Astrocyte of the spinal cord (primary cell): Measurements from ENCODE around the gene SOX18.

Source experiments
- DNase-seq: peaks from one replicate; pipeline ENCODE4 v3.0.0; 2011; ENCODE audit warnings: low read depth, low spot score
- H3K4me3 ChIP-seq: 2 replicates; pipeline ENCODE4 v1.5.1; 2011; ENCODE audit warnings: low read depth, mild to moderate bottlenecking, low read length, moderate library complexity
- in situ Hi-C: cut with HindIII; loops from 2 replicates; pipeline ENCODE4 v1.10.0; 2017; ENCODE audit warnings: low sequenced_read_pairs
- TF ChIP-seq, protein P1 (sequence below): IDR thresholded peaks from 2 replicates; pipeline ENCODE4 v1.5.1; 2012; ENCODE audit warnings: low read depth, mild to moderate bottlenecking, low read length, inconsistent platforms

Gene SOX18

DNA sequence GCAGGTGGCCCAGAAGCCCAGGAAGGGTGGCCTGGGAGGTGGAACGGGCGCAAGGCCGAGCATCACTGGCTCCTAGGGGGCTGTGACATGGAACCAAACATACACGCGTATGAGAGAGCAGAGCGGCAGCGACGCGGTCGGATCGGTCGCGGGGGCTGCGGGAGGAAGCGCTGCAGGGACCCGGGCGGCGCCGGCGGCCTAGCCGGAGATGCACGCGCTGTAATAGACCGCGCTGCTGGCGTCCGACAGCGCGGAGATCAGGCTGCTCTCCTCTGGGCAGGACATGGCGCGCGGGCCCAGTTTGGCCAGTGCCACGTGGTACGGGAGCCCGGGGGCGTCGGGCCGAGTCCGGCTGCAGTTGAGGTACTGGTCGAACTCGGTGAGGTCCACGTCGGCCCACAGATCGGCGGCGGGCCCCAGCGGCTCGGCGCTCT is 1.5 kb downstream of the SOX18 start:
- in situ Hi-C loops: no loop called here
- no peak overlapping the region for H3K4me3 ChIP-seq
- no peak for DNase-seq
- TF ChIP-seq, protein P1, sequence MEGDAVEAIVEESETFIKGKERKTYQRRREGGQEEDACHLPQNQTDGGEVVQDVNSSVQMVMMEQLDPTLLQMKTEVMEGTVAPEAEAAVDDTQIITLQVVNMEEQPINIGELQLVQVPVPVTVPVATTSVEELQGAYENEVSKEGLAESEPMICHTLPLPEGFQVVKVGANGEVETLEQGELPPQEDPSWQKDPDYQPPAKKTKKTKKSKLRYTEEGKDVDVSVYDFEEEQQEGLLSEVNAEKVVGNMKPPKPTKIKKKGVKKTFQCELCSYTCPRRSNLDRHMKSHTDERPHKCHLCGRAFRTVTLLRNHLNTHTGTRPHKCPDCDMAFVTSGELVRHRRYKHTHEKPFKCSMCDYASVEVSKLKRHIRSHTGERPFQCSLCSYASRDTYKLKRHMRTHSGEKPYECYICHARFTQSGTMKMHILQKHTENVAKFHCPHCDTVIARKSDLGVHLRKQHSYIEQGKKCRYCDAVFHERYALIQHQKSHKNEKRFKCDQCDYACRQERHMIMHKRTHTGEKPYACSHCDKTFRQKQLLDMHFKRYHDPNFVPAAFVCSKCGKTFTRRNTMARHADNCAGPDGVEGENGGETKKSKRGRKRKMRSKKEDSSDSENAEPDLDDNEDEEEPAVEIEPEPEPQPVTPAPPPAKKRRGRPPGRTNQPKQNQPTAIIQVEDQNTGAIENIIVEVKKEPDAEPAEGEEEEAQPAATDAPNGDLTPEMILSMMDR: no peak

- no peak overlapping the region for H3K4me3 ChIP-seq
- in situ Hi-C loops: no loop called here
- no peak for DNase-seq
- TF ChIP-seq, protein P1: no peak
Observed at GRCh38 chr20:64047046-64047389, 2.4 kb downstream of the SOX18 start.

GRCh38 chr20:64045346-64046011 is 4.0 kb downstream of the SOX18 start:
- no peak overlapping the region for H3K4me3 ChIP-seq
- no peak for DNase-seq
- TF ChIP-seq, protein P1: no peak
- in situ Hi-C loops: no loop called here

DNA sequence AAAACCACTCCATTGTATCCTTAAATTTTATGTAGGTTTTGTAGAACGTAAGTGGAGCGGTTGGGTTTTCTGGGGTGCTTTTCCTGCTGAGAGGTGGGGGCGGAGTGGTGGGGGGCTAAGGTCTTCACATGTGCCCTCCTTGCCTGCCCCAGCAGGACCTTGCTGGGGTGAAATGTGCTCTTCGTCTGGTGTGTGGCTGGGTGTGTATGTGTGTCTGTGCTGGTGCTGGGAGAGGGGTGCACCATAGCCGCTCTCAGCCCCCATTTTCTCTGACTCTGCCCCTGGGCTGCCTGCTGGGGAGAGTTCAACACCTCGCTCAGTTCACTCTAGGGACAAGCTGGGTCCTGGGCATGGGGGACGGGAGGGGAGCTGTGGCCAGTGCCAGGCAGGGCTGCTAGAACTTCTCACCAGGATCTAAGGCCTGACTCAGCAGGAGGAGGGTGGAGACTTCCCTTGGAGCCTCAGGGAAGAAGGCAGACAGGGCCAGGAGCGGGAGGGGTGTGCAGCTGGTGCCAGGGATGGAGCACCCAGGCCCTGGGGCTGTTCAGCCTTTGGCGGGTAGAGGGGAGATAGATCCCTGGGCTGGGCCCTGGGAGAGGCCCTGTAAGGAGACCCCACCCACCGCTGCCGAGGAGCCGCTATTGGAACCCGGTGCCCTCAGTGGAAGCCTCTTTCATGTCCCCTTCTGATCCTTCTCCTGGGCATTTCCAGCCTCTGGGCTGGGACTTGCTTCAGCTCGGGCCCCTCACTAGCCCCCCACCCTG is 4.8 kb downstream of the SOX18 start:
- DNase-seq: peak; percentile 38
- in situ Hi-C loops: no loop called here
- TF ChIP-seq, protein P1: no peak
- no peak overlapping the region for H3K4me3 ChIP-seq

- TF ChIP-seq, protein P1: no peak
Observed at GRCh38 chr20:64043768-64044167, 5.7 kb downstream of the SOX18 start.

DNA sequence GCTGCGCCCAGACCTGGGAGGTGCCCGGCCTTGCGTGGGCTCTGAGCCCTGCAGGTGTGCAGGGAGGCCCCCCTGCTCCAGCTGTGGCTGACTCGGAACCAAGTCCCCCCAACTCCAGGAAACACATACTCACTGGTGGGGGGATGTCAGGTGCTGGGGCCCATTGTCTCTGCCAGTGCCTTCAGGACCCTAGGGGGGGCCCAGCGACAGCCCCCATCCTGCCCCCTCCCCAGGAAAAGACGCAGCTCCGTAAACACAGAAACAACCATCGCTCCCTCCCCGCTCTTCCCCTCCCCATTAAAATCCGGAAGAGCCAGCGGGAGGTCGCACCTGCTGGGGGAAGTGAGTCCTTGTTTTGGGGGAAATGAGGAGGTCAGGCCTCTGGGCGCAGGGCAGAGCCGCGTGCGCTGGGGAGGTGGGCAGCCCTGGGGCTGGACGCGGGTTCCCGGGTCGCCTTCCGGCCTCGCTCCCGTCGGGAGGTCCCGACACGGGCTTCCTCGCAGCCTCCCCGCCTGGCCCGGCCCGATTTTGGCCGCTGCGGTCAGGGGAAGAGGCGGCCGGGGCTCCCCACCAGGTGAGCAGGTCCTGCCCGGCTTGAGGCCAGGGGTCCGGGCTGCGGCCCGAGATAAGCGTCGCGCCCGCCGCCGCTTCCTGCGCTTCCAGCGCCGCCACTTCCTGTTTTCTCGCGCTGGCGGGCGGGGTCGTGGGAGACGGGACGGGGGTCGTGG is 7.2 kb downstream of the SOX18 start:
- H3K4me3 ChIP-seq: no peak overlapping the region
- TF ChIP-seq, protein P1: no peak
- in situ Hi-C loops: no loop called here
- no peak for DNase-seq

More at GRCh38 chr20:64043768-64044167, 5.7 kb downstream of the SOX18 start:
- in situ Hi-C loops: no loop called here
- DNase-seq: no peak
- H3K4me3 ChIP-seq: no peak overlapping the region
